ENCODE results near the gene UBE2D2. TPM values are rescaled to one million over a fixed set of nuclear protein-coding genes. Genes with fewer than 3 reads are reported as not detected.

UBE2D2 gene
- total RNA-seq, 3 donors from 2014 or later: 139 to 145 (median 140) TPM

DNA sequence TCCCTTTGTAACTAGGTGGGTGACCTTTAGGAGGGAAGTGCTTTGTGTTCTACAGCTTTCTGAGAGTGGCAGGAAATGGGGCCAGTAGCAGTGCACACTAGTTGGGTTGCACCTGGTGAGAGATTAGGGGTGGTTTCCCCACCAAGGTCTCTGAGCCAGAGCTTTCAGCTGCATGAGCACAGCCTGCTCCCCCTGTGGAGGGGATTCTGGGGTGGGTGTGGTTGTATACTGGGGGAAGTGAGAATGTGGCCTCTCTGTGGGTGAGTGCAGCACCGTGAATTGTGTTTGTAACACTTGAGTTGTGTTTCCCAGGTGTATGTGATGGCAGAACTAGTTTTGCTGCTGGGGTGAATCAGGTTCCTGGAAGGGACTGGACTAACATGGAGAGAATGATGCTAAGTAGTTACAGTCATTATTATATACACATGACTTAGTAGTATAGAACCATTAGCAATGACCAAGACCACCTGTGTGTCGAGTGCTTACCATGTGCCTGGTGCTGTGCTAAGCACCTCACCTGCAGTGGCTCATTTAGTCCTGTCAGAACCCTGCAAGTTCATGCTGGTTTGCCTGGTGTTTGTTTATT lies 75.2 kb downstream of the UBE2D2 start:
- TF ChIP-seq, protein P1, sequence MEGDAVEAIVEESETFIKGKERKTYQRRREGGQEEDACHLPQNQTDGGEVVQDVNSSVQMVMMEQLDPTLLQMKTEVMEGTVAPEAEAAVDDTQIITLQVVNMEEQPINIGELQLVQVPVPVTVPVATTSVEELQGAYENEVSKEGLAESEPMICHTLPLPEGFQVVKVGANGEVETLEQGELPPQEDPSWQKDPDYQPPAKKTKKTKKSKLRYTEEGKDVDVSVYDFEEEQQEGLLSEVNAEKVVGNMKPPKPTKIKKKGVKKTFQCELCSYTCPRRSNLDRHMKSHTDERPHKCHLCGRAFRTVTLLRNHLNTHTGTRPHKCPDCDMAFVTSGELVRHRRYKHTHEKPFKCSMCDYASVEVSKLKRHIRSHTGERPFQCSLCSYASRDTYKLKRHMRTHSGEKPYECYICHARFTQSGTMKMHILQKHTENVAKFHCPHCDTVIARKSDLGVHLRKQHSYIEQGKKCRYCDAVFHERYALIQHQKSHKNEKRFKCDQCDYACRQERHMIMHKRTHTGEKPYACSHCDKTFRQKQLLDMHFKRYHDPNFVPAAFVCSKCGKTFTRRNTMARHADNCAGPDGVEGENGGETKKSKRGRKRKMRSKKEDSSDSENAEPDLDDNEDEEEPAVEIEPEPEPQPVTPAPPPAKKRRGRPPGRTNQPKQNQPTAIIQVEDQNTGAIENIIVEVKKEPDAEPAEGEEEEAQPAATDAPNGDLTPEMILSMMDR (IDR thresholded peaks at IDR 0.05): no peak
- Histone ChIP-seq H3K36me3 (ENCODE audit: low read depth) (no peaks in the 10 kb centered on the region), H3K4me1 (ENCODE audit: low read depth) (peaks cover 48% of the 10 kb centered on the region), H3K4me3 (no peak overlapping the region), H3K9me3 (no peaks in the 10 kb centered on the region)
- intact Hi-C loops (cut with DNase I, micrococcal nuclease): loop anchor here in 1 of 2 donors (10.0 kb wide), 1 partner anchor 59 kb away; no protein-coding TSS in a partner anchor
- ATAC-seq: peak; percentile 40
- peak; percentile 65 to 82 (median 68) for DNase-seq

DNA sequence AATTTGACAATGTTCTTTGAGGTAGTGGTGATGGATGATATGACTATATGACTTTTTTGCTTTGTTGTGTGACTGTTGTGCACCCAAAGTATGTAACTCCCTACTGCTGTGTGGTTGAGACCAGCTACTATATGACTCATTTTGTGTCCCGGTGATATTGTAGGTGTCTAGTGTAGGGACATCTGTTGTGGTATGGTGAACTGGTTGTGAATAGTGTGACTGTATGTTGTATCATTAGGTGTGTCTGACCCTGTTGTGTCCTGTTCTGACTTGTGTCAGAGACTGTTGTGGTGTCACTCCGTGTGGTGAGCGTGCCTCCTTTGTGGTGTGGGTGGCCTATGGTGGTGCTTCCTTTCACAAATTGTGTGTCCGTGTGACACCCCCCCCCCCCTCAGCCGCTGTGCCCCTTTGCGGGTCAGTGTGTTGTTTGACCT lies 75.9 kb downstream of the UBE2D2 start:
- intact Hi-C loops (cut with DNase I, micrococcal nuclease): loop anchor here in 1 of 2 donors (10.0 kb wide), 1 partner anchor 58 kb away; no protein-coding TSS in a partner anchor
- DNase-seq (no peak), ATAC-seq (peak; percentile 28)
- Histone ChIP-seq H3K4me3 (no peak overlapping the region), H3K36me3 (ENCODE audit: low read depth) (no peaks in the 10 kb centered on the region), H3K9me3 (no peaks in the 10 kb centered on the region), H3K4me1 (ENCODE audit: low read depth) (peaks cover 49% of the 10 kb centered on the region)
- TF ChIP-seq, protein P1 (IDR thresholded peaks at IDR 0.05): no peak

DNA sequence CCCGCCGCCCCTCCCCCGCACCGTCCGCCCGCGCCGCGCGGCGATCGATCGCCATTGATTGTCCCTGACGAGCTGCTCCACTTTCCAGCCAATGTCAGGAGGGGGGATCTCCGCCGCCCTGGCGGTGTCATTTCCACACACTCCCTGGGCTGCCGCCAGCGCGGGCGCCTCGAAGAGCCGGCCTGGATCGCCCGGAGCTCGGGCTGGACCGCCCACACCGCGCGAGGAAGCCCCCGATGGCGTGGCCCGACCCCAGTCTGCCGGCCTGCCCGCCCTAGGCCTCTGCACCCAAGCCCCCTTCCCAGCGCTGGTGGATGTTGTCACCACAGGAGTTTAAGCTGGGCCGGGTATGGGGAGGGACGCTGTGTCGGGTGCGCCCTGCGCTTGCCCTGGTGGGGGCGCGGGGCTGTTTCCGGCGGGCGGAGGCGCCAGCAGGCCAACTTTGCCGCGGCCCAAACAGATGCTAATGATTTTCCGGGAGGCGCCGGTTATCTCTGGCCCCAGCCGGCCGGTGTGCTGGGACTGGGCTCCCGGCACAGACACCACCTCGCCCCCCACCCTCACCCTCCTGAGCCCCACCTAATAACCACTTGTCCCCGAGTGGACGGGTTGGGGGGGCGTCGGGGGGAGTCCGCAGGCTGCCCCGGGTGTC lies 76.4 kb downstream of the UBE2D2 start:
- Histone ChIP-seq H3K9me3 (no peaks in the 10 kb centered on the region), H3K4me1 (ENCODE audit: low read depth) (peaks cover 54% of the 10 kb centered on the region), H3K36me3 (ENCODE audit: low read depth) (no peaks in the 10 kb centered on the region), H3K4me3 (no peak overlapping the region)
- ATAC-seq (peak; percentile 63), DNase-seq (peak; percentile 86 to 90 (median 89))
- intact Hi-C loops (cut with DNase I, micrococcal nuclease): loop anchor here in 1 of 2 donors (10.0 kb wide), 1 partner anchor 57 kb away; no protein-coding TSS in a partner anchor
- TF ChIP-seq, protein P1 (IDR thresholded peaks at IDR 0.05): no peak

DNA sequence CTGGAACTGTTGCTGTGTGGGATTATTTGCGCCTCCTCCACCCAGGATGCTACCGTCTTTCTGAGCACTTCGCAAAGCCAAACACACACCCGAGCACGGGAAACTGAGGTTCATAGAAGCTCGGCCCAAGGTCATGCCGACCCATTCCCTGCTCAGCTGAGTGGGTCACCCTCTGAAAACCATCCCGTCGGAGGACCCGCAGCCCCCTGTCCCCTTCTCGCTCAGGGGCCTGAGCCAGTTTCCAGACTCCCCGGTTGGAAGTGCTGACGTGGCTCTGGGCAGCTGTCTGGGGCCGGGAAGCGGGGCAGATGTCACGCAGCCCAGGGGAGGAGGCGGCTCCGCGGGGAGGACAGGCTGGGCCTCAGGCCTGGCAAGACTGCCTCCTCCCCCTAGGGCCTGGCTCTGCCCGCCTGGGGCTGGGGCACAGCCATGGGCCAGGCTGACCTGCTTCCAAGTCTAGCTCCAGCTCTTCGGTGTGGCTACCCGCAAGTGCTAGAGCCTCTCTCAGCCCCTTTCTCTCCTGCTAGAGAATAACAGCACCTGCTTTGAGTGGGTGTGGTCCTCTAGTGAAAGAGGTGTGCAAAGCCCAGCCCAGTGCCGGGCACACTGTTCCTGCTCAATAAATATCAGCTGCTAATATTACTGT lies 77.1 kb downstream of the UBE2D2 start:
- intact Hi-C loops (cut with DNase I, micrococcal nuclease): loop anchor here in 1 of 2 donors (10.0 kb wide), 1 partner anchor 57 kb away; no protein-coding TSS in a partner anchor
- no peak overlapping the region for H3K4me3 ChIP-seq
- peak; percentile 57 for ATAC-seq
- H3K4me1 ChIP-seq (ENCODE audit: low read depth): peaks cover 57% of the 10 kb centered on the region
- H3K9me3 ChIP-seq: no peaks in the 10 kb centered on the region
- H3K36me3 ChIP-seq (ENCODE audit: low read depth): no peaks in the 10 kb centered on the region
- TF ChIP-seq, protein P1 (IDR thresholded peaks at IDR 0.05): no peak
- peak; percentile 82 to 90 (median 86) for DNase-seq

GRCh38 chr5:139638736-139639618 lies 77.8 kb downstream of the UBE2D2 start:
- Histone ChIP-seq H3K9me3 (no peaks in the 10 kb centered on the region), H3K4me1 (ENCODE audit: low read depth) (peaks cover 51% of the 10 kb centered on the region), H3K36me3 (ENCODE audit: low read depth) (no peaks in the 10 kb centered on the region), H3K4me3 (no peak overlapping the region)
- intact Hi-C loops (cut with DNase I, micrococcal nuclease): loop anchor here in 1 of 2 donors (10.0 kb wide), 1 partner anchor 56 kb away; no protein-coding TSS in a partner anchor
- TF ChIP-seq, protein P1 (IDR thresholded peaks at IDR 0.05): no peak
- no peak for ATAC-seq
- DNase-seq: peak in 1 of 3 donors; percentile 23
